Spinal cord (tissue), 10 donors: ENCODE data around the gene PC. TPM values are rescaled to one million over a fixed set of nuclear protein-coding genes. Genes with fewer than 3 reads are reported as not detected.
A peak's percentile ranks its signal among the peaks of the same experiment; 100 is the strongest.

Experiments used
- DNase-seq, 6 donors: peaks; one replicate each; pipeline versions ENCODE4 v3.0.0 to v3.0.0-alpha.2; 2013 to 2015; ENCODE audit warnings: low spot score in 6 of 6, low read depth in 4 of 6
- H3K27ac ChIP-seq: one replicate; pipeline ENCODE4 v1.5.1; 2013; ENCODE audit warnings: low read depth, low read length, control low read depth
- H3K27me3 ChIP-seq: one replicate; pipeline ENCODE4 v1.6.1; 2013; ENCODE audit warnings: low read length; ENCODE audit not compliant: control insufficient read depth, insufficient read depth
- H3K36me3 ChIP-seq: one replicate; pipeline ENCODE4 v1.6.1; 2013; ENCODE audit warnings: low read length; ENCODE audit not compliant: control insufficient read depth, insufficient read depth
- H3K4me1 ChIP-seq: one replicate; pipeline ENCODE4 v1.6.1; 2013; ENCODE audit warnings: low read length; ENCODE audit not compliant: control insufficient read depth, insufficient read depth
- H3K4me3 ChIP-seq: one replicate; pipeline ENCODE4 v1.5.1; 2013; ENCODE audit warnings: low read depth, low read length, control low read depth
- H3K9me3 ChIP-seq: one replicate; pipeline ENCODE4 v1.6.1; 2013; ENCODE audit warnings: low read length; ENCODE audit not compliant: control insufficient read depth, insufficient read depth
- WGBS: methylation state at CpG from one replicate; pipeline ENCODE4 v1.1.5; 2013; ENCODE audit warnings: missing lambda C conversion rate; ENCODE audit not compliant: insufficient coverage; 5-methylcytosine and 5-hydroxymethylcytosine counted together
- polyA plus RNA-seq, 2 donors: library from polyadenylated mRNA; unstranded; fragments of 120-200 nt; gene quantifications; one replicate each; pipeline ENCODE4 v1.2.1, GENCODE V29; 2013; ENCODE audit not compliant: insufficient read length in 2 of 2
- total RNA-seq, 2 donors: library from RNA; depleted of rRNA in 1 of 2; stranded (reverse); fragments of 120-200 nt in 1 of 2; fragments of >200 nt in 1 of 2; gene quantifications; one replicate each; pipeline versions ENCODE4 v1.2.3 to v1.2.4, GENCODE V29; 2013 to 2014
- donor health status: healthy.

The PC gene
- total and polyA plus RNA-seq, 4 donors: 33.9 to 71.8 (median 54.5) TPM

- Histone ChIP-seq H3K27ac (peak overlapping the region; percentile 15), H3K36me3 (peaks cover 9% of the 10 kb centered on the region), H3K4me3 (no peak overlapping the region), H3K27me3 (no peaks in the 10 kb centered on the region), H3K4me1 (peaks cover 57% of the 10 kb centered on the region), H3K9me3 (no peaks in the 10 kb centered on the region)
- whole genome bisulfite sequencing: 77% methylated on average over 4 of the region's 9 CpGs
- DNase-seq: no peak
Measured at GRCh38 chr11:66877588-66878385, 80.4 kb downstream of the PC start.

- no peaks in the 10 kb centered on the region for H3K27me3 ChIP-seq
- H3K4me1 ChIP-seq: peaks cover 32% of the 10 kb centered on the region
- H3K36me3 ChIP-seq: peaks cover 23% of the 10 kb centered on the region
- DNase-seq: no peak
- no peak overlapping the region for H3K4me3 ChIP-seq
- WGBS: 83% methylated on average over 11 of the region's 13 CpGs
- no peak overlapping the region for H3K27ac ChIP-seq
- H3K9me3 ChIP-seq: no peaks in the 10 kb centered on the region
Measured at GRCh38 chr11:66875378-66875777, 82.8 kb downstream of the PC start.

GRCh38 chr11:66874232-66874631 lies 84.0 kb downstream of the PC start:
- Histone ChIP-seq H3K4me1 (peaks cover 21% of the 10 kb centered on the region), H3K4me3 (no peak overlapping the region), H3K9me3 (no peaks in the 10 kb centered on the region), H3K27me3 (no peaks in the 10 kb centered on the region), H3K36me3 (peaks cover 34% of the 10 kb centered on the region), H3K27ac (no peak overlapping the region)
- WGBS: 100% methylated on average over 4 of the region's 6 CpGs
- DNase-seq: no peak

- Histone ChIP-seq H3K27me3 (no peaks in the 10 kb centered on the region), H3K27ac (no peak overlapping the region), H3K4me1 (peaks cover 7% of the 10 kb centered on the region), H3K36me3 (peaks cover 52% of the 10 kb centered on the region), H3K9me3 (no peaks in the 10 kb centered on the region), H3K4me3 (no peak overlapping the region)
- 96% methylated on average over 17 of the region's 18 CpGs for WGBS
- DNase-seq: no peak
Measured at GRCh38 chr11:66871521-66871901, 86.7 kb downstream of the PC start.

- H3K27ac ChIP-seq: no peak overlapping the region
- no peaks in the 10 kb centered on the region for H3K9me3 ChIP-seq
- H3K27me3 ChIP-seq: no peaks in the 10 kb centered on the region
- DNase-seq: no peak
- WGBS: 95% methylated on average over 33 of the region's 39 CpGs
- peaks cover 58% of the 10 kb centered on the region for H3K36me3 ChIP-seq
- peaks cover 7% of the 10 kb centered on the region for H3K4me1 ChIP-seq
- H3K4me3 ChIP-seq: no peak overlapping the region
Measured at GRCh38 chr11:66870616-66871520, 87.3 kb downstream of the PC start.

- DNase-seq: no peak
- Histone ChIP-seq H3K4me1 (peaks cover 8% of the 10 kb centered on the region), H3K9me3 (no peaks in the 10 kb centered on the region), H3K27ac (no peak overlapping the region), H3K4me3 (no peak overlapping the region), H3K27me3 (no peaks in the 10 kb centered on the region), H3K36me3 (peaks cover 63% of the 10 kb centered on the region)
- WGBS: 94% methylated on average over 8 of the region's 16 CpGs
Measured at GRCh38 chr11:66870131-66870530, 88.1 kb downstream of the PC start.

- no peak overlapping the region for H3K4me3 ChIP-seq
- WGBS: 95% methylated on average over 7 of the region's 9 CpGs
- H3K9me3 ChIP-seq: no peaks in the 10 kb centered on the region
- no peaks in the 10 kb centered on the region for H3K27me3 ChIP-seq
- no peak for DNase-seq
- no peak overlapping the region for H3K27ac ChIP-seq
- peaks cover 69% of the 10 kb centered on the region for H3K36me3 ChIP-seq
- H3K4me1 ChIP-seq: peaks cover 8% of the 10 kb centered on the region
Measured at GRCh38 chr11:66869567-66869870, 88.7 kb downstream of the PC start.

- Histone ChIP-seq H3K27ac (no peak overlapping the region), H3K36me3 (peaks cover 75% of the 10 kb centered on the region), H3K9me3 (no peaks in the 10 kb centered on the region), H3K4me1 (peaks cover 8% of the 10 kb centered on the region), H3K27me3 (no peaks in the 10 kb centered on the region), H3K4me3 (no peak overlapping the region)
- WGBS: 58% methylated on average over 25 of the region's 27 CpGs
- DNase-seq: no peak
Measured at GRCh38 chr11:66868726-66869566, 89.2 kb downstream of the PC start.

- DNase-seq: no peak
- H3K27ac ChIP-seq: no peak overlapping the region
- no peak overlapping the region for H3K4me3 ChIP-seq
- 99% methylated on average over 6 of the region's 13 CpGs for WGBS
- peaks cover 83% of the 10 kb centered on the region for H3K36me3 ChIP-seq
- peaks cover 8% of the 10 kb centered on the region for H3K4me1 ChIP-seq
- H3K9me3 ChIP-seq: no peaks in the 10 kb centered on the region
- H3K27me3 ChIP-seq: no peaks in the 10 kb centered on the region
Measured at GRCh38 chr11:66868082-66868725, 90.0 kb downstream of the PC start.
